DMS153 treated with DMSO at 0.1 percent for 48 hours (cell line): Measurements from ENCODE around the gene TMEM181.
"Not testable (repeated sequence)": the region's sequence is repeated elsewhere in the genome, so short reads cannot be mapped to it uniquely, and the experiment has no call there.

Experiments
- DNase-seq: peaks from one replicate; lab custom pipeline; 2025; ENCODE audit not compliant: unreplicated experiment; lab: John Stamatoyannopoulos, UW

The TMEM181 gene

DNA sequence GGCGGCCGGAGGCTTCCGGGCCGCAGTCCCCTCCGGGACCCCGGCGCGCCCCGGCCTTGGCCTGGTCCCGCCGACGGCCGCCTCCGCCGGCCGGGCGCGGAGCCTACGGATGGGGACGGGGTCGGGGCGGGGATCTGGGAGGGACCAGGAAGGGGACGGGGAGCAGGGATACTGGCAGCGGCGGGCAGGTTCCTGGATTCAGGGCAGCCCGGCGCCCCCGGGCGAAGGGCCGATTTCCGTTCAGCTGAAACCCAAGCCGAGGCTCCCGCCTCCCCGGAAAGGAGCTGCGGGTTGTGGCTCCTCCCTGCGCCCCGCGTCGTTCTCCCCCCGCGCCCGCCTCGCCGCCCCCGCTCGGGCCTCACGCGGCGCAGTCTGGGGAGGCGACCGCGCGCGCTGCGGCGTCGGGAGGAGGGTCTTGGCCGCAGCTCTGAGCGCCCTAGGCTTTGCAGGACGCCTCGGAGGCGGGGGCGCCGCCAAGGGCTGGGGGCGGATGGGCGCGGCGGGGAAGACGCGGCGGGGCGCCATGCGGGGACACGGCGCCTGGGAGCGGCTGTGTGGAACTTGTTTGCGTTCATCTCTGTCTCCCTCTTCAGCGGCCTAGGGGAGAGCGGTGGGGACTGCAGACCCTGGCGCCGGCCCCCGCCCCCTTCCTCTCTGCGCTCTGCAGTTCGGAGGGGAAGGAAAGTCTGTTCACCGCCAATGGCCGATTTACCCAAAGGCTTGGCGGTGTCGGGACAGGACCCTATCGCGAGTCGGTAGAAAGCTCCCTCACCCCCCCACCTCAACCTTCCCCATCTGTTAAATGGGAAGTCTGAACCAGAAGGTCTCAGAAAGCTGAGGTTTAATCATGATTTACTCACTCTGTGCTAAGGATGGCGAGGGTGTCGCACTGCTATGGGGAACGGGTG, 22.7 kb upstream of the TMEM181 start:
- peak; percentile 62 for DNase-seq

DNA sequence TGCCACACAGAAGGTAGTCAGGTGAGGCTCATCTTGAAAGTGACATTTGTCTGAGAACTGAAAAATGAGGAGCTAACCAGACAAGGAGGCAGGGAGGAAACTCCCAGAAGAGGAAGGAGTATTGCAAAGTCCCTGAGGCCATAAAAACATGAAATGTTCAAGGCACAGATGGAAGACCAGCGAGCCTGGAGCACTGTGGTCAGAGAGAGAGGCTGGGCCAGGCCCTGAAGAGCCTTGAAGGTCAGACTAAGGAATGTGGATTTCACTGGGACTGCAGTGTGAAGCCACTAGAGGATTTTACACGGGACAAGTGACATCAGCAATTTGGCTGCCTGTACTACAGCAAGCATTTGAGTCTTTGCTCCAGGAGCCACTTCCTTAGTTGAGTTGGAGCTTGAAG, 21.1 kb upstream of the TMEM181 start:
- DNase-seq: no peak

DNA sequence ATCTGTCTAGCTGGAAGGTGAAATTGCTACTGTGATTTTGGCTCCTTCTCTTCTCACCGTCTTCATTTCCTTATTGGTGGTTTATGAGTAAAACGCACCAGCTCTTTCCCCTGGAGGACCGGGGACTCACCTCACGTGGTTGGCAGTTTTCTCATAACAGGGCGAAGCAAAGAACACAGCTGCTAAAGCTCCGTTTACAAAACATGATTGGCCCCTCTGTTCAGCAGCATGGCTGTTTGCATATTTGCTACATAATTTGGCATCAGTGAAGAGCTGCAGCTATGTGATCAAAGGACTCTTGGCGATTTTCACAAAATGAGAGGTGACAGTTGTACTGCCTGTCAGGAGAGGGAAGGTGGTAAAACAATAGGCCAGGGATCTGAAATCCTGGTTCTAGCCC, 20.5 kb upstream of the TMEM181 start:
- no peak for DNase-seq

DNA sequence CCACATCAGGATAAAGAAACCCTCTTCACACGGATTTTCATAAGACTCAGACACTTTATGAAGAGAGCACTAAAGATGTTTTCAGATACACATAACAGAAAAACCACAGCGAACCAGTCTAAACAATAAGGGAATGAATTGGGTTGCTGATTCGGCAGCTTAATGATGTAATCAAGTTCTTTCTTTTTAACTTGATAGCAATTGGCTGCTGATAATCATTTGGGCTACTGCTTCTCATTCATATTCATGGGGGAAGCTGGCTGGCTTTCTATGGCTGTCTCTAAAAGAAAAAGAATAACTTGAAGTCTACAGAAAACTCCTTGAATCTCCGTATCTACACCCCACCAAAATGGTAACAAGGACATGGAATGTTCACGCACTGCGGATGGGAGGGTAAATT, 20.0 kb upstream of the TMEM181 start:
- DNase-seq: no peak

DNA sequence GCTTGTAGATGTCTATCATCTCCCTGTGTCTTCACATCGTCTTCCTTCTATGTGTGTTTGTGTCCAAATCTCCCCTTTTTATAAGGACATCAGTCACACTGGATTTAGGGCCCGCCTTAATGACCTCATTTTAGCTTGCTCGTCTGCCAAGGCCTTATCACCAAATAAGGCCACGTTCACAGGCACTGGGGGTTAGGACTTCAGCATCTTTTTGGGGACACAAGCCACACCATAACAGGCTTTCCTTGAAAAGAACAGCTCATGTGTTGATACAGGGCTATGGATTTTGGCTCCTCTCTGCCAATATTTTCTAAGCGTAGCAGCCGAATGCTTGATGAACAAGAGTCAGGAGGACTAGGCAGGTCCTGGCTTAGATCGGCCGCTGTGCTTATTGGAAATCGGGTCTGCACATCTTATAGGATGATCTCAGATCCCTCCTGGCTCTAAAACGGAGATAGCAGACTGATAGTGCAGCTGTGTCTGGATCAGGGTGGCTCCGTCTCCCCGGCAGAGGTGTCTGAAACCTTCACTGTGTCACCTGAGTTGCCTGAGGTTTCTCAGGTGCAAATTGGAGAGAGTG, 16.2 kb upstream of the TMEM181 start:
- DNase-seq: no peak

DNA sequence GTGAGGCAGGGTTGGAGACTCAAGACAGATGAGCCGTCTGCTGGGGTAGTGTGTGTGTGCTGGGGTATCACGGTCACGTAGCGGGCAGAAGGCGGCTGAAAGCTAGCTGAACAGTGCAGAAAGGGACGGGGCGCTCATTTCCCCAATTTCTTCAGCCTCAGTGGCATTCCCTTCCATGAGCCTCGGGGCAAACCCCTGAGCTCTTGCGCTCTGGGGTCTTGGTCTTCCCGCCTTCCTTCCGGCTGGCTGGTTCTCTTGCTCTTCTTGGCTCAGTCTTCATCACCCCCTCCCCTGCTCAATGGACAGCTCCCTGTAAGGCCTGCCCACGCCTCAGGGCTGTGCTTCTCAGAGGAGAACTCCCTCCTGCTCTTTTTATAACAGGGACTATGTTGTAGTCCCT, 15.5 kb upstream of the TMEM181 start:
- no peak for DNase-seq

DNA sequence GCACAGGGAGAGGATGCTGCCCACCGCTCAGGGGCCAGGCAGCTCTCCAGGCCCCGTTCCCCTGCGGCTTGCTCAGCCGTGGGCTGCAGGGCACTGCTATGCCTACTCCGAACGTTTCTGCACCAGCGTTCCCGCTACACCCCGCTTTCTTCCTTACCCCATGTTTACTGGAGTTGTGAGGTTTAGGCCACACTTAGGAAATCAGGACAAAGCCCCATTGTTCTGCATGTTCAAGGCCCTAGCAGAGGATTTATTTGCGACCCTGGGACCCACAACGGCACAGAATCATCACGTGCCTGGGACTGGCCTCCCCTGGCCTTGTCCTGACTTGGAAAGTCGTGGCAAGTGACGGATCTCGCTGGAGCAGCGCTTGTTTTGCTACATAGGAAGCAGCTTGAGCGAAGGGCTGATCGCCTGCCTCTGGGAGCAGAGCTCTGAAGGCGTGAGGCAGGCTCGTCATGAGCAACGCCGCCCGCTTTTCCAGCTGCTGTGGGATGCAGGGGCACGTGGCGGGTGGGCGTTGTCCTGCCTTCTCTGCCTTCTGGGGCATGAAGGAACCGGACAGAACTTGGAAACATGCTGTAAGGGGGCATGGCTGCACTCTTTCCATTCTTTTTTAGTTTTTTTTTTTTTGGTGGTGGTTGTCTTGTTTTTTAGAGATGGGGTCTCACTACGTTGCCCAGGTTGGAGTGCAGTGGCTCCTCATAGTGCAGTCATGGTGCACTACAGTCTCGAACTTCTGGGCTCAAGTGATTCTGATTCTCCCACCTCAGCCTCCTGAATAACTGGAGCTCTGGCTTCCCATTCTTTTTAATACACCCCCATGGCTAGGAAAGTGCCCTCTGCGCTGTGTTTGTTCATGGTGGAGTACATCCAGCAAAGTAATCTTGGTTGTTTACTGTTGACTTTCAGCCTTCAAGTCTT, 14.6 kb upstream of the TMEM181 start:
- no peak for DNase-seq

DNA sequence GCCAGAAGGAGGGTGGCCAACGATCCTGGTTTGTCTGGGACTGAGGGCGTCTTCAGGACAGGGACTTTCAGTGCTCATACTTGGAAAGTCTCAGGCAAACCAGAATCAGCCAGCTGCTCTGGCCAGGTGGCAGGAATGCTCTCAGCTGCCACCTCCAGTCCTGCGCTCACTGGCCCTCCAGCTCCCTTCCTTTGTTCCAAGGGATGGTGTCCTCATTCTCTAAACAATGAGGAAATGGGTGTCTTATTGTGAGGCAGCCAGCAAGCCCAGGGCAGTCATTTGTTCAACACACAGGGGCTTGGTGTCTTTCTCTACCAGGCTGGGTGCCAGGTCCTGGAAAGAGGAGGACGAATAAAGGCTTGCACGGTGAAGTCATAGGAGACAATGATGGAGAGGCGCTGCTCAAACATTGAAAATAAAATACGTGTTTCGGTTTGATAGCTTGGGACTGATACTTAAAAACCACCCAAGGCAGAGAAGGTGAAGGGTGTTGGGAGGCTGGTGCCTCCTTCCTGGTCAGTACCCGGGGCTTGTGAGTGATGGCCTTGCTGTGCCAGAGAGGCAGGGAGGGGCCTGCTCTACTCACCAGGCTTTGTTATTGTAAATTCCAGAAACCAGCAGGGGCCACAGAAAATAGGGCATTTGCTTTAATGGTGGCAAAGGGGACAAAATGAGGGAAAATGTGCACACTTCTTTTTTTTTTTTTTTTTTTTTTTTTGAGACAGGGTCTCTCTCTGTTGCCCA, 11.3 kb upstream of the TMEM181 start:
- DNase-seq: peak; percentile 82

DNA sequence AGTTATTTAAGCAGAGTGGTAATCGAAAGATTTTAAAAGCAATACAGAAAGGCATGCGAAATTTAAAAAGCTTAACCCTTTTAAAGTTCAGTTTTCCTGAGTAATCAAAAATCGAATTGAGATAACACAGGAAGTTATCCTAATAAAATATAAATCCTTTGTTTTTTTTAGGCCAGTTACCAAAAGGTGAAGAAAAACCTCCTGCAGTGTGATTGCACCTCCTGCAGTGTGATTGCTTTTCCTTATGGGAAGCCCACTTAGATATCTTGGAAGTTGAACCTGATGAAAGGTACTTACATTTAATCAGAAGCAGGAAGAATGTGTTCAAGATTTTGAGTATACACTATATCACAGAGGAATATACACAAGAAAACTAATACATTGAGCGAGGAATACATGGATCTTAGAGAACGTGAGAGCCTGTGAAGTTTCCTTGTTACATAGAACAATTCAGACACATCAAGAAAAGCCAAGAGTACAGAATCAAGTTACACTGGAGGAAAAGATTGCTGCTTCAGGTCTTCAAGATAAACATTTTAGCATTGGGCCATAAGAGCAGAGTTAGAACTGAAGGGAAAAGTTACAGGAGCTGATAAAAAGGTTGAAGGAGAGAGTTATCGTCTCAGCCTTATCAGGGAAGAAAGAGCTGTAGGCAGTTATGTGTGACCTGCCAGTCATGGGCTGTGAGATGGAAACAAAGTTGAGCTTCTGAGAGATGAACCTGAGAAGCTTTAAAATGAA, 7.7 kb upstream of the TMEM181 start:
- no peak for DNase-seq

DNA sequence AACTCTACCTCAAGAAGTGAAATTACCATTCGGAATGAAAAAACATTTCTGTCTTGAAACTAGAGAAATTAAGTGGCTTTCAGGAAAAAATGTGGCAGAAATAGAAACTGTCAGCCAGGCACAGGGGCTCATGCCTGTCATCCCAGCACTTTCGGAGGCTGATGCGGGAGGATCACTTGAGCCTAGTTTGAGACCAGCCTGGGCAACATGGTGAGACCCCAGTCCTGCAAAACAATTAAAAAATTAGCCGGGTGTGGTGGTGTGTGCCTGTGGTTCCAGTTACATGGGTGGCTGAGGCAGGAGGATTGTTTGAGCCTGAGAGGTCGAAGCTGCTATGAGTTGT, 7.1 kb upstream of the TMEM181 start:
- DNase-seq: no peak

DNA sequence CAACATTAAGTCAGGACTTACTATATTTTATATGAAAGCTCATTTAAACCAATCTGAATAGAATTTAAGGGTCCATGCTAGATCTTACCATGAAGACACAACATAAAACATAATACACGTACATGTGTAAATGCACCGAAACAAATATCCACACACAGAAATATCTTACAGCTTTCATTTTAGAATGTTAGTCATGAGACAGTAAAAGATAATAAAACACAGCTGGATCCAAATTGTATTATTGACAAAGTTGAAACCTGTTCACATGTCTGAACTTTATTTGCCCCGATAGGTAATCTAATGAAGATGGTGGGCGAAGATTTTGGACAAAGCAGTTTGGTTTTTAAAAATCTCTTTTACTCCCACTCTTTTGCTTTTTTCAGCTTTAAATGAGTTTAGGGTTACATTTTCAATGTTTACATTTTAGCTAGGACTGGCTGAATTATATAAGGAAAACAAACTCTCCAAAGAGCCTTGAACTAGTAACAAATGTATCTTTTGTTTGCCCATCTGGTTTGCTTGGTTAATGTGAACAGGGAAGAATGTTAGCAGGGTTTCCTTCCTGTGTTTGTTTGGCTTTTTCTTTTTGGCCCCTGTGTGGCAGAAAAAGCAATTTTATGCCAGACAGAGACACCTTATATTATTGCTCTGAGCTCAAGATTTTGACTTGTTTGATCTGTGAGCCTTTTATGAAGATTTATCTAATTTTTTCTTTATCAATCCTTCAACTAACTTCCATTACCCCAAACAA, 5.1 kb upstream of the TMEM181 start:
- no peak for DNase-seq

DNA sequence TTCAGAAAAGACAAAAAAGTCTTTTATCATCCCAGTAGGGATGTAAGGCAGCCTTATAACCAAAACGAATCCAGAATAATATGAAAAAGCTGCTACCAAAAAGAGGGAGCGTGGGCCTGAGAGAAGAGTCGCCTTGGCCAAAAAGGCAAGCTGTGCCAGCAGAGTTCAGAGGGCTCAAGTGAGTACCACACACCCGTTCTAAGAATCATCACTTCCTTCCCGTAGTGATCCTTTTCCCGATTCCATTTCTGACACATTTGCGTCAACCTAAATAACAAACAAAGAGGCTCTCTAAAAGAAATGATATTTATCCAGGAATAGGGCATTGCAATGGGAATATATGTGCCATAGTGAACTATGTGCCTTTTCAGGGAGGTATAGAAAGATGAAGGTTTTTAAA, 3.8 kb upstream of the TMEM181 start:
- no peak for DNase-seq

DNA sequence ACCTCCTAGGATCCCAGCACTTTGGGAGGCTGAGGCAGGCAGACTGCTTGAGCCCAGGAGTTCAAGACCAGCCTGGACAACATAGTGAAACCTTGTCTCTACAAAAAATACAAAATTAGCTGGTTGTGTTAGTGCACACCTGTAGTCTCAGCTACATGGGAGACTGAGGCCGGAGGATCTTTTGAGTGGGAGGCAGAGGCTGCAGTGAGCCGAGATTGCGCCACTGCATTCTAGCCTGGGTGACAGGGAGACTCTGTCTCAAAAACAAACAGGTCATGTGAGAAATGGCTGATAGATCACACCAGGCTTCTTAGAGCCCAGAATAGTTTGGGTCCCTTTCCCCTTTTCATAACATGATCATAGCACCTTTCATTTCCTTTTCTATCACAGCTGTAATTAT, 2.8 kb upstream of the TMEM181 start:
- DNase-seq: not testable (repeated sequence)

DNA sequence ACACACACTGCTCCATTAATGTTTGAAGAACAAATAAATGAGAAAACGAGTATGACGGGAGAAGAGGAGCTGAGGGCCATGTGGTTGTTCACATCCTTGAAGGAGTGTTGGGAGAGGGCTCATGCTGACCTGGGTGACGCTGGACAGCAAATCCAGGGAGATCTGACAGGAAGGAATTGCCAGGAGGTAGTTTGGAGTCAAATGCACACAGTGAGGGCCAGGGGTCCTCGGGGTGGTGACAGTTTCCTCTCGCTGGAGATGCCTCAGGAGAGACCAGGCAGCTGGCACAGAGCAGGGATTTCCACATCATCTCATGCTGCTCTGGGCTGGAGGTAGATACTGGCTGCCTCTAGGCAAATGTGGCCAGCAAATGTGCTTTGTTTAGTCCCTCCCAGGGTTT, 2.0 kb upstream of the TMEM181 start:
- DNase-seq: no peak

DNA sequence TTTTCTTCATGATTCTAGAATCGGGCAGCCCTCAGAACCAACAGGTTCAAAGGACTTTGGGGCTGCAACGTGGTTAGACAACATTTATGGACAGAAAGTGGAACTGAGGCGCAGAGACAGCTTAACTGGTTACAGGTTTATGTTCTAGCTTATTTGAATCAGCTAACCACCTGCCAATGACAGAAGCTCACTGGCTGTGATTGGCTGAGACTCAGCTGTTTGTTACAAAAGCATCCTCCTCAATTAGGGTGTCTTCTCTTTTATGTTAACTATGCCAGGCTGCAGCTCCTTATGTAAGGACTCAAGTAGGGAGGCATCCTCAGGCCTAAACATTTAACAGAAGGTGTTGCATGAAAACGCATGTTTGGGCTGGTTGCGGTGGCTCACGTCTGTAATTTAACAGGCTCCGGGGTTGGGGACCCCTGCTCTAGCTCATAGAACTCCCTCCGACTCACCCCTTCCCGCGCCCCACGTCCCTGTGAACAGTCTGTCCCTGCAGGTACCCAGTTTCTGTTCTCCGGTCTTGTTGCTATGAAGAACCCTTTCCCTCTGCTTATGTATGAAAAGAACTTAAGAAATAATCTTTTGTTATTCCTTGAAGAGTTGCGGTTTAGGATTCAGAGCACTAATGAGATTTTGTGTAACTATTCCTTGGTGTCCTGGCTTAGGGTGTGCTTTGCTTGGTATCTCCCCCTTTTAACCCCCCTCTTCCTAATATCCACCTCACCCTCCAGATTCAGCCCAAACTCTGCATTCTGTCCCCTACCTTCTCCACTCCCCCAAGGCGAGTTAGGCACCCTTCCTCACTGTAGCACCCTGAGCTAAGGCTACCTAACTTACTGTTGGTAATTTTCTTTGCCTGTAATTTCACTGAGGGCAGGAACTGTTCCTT, 1.2 kb upstream of the TMEM181 start:
- DNase-seq: no peak

DNA sequence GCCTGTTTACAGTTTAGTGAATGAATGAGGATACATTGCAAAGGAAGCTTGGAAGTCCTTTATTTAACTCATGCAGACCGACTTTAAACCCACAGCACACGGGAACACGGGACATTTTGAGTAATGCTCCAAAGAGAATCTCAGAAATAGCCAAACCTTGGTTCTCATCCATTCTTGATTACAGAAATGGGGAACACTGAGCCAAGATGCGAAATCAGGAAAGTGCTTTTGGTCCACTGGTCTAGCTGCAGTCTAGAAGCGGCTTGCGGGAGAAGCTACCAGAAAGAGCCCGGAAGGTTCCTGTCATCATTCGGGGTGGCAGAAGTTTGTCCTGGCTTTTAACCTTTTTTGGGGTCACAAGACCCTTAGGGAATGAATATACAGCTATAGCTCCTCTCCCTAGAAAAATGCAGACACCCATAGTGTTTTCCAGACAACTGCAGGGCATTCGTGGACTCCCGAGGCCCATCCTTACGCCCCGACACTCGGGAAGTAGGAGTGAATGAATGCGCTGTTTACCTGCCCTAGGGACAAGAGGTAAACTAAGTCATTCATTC, 475 bp upstream of the TMEM181 start:
- no peak for DNase-seq

DNA sequence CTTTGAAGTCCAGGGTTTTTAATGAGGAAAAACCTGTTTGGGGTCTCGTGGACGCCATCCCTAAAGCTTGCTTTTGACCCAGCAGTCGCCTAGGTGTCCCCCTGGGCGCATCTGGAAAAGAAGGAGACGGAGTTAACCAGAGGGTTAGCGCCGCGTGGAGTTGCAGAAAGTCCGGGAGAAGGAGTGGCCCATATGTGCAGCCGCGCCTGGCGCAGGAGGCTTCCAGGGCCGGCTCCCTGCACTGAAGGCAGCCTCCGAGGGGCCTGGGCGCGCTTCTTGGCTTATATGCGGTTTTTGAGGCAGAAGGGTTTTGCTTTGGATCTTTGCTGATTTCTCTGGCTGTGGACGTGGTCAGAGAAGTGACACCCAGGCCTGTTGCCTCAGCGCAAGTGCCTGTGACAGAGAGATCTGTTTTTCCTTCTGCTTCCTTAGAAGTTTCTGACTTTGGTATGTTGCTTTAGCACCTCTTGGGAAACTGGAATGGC, 987 bp downstream of the TMEM181 start:
- DNase-seq: no peak

DNA sequence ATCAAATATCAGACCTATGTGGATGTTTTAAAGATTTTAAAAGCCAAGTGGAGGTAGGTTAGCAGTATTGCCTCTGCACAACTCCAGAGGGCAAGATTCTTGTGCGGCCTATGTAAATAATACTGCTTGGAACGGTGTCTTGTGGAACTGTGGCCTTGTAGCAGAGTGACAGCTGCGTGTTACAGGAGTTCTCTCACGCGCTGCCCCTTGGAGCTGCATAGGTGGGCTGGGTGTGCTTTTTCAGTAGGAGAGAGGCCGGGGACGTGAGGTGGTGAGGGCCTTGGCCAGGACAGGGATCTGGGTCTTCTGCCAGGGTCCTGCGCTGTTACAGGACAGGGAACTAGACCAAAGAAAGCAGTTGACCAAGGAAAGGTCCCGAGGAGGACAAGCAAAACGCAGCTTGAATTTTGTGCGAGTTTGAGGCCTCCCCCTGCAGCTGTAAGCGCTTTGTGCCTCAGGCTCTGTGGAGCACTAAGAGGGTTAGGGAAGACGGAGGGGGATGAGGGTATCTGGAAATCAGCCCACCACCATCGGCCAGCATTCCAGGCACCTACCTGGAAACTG, 1.5 kb downstream of the TMEM181 start:
- DNase-seq: no peak
